Nephron (organoid): ENCODE results near the gene EXPH5.

Source experiments
- H3K27ac Mint-ChIP-seq, 3 experiments: 2 replicates each; pipeline ENCODE4 v1.8.0; 2020; ENCODE audit warnings: mixed read lengths in 3 of 3, mild to moderate bottlenecking in 2 of 3, moderate library complexity in 1 of 3
- H3K27me3 Mint-ChIP-seq: 2 replicates; pipeline ENCODE4 v1.8.0; 2021; ENCODE audit warnings: low read depth, mild to moderate bottlenecking, moderate library complexity, mixed read lengths
- H3K36me3 Mint-ChIP-seq: 2 replicates; pipeline ENCODE4 v1.8.0; 2020; ENCODE audit warnings: low read depth, mixed read lengths
- H3K4me1 Mint-ChIP-seq: 2 replicates; pipeline ENCODE4 v1.8.0; 2020; ENCODE audit warnings: mixed read lengths
- H3K4me3 Mint-ChIP-seq, 3 experiments: 2 replicates each; pipeline ENCODE4 v1.8.0; 2020; ENCODE audit warnings: mild to moderate bottlenecking in 3 of 3, mixed read lengths in 3 of 3, moderate library complexity in 2 of 3
- H3K9me3 Mint-ChIP-seq: 2 replicates; pipeline ENCODE4 v1.8.0; 2020; ENCODE audit warnings: mixed read lengths
- TF ChIP-seq, protein P1 (sequence below), 3 experiments: fragments of 200-600 bp; sonication (generic); IDR thresholded peaks; one replicate each; pipeline ENCODE4 v1.5.0; 2021; ENCODE audit warnings: antibody characterized with exemption in 3 of 3; ENCODE audit not compliant: unreplicated experiment in 3 of 3

The EXPH5 gene

GRCh38 chr11:108620958-108621772, 27.6 kb upstream of the EXPH5 start:
- Mint-ChIP-seq H3K4me1 (no peaks in the 10 kb centered on the region), H3K4me3 (no peak overlapping the region), H3K27me3 (peaks cover 4% of the 10 kb centered on the region), H3K9me3 (peaks cover 4% of the 10 kb centered on the region), H3K27ac (no peak overlapping the region), H3K36me3 (no peaks in the 10 kb centered on the region)
- TF ChIP-seq, protein P1, sequence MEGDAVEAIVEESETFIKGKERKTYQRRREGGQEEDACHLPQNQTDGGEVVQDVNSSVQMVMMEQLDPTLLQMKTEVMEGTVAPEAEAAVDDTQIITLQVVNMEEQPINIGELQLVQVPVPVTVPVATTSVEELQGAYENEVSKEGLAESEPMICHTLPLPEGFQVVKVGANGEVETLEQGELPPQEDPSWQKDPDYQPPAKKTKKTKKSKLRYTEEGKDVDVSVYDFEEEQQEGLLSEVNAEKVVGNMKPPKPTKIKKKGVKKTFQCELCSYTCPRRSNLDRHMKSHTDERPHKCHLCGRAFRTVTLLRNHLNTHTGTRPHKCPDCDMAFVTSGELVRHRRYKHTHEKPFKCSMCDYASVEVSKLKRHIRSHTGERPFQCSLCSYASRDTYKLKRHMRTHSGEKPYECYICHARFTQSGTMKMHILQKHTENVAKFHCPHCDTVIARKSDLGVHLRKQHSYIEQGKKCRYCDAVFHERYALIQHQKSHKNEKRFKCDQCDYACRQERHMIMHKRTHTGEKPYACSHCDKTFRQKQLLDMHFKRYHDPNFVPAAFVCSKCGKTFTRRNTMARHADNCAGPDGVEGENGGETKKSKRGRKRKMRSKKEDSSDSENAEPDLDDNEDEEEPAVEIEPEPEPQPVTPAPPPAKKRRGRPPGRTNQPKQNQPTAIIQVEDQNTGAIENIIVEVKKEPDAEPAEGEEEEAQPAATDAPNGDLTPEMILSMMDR (IDR thresholded peaks at IDR 0.05; ENCODE audit: unreplicated experiment in 3 of 3), result no peak

DNA sequence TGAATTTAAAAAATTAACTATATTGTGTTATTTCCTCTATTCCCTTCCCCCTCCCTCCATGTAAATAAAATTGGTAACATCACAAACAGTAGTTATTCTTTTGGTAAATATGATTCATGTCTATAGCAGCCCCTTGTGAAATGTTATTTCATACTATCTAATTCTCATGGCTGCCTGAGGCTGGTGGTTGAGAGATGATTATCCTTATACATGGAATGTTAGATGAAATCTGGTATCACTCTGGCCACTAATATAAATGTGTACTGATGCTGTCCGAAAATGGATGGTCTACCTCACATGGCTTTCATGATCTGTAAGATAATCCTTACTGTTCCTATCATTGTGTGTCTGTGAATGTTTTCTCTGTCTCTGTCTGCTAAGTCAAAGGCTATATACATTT, 25.0 kb upstream of the EXPH5 start:
- Mint-ChIP-seq H3K4me1 (no peaks in the 10 kb centered on the region), H3K4me3 (no peak overlapping the region), H3K9me3 (no peaks in the 10 kb centered on the region), H3K36me3 (no peaks in the 10 kb centered on the region), H3K27me3 (peaks cover 4% of the 10 kb centered on the region), H3K27ac (no peak overlapping the region)
- TF ChIP-seq, protein P1 (IDR thresholded peaks at IDR 0.05; ENCODE audit: unreplicated experiment in 3 of 3), result no peak

GRCh38 chr11:108617055-108617454, 23.5 kb upstream of the EXPH5 start:
- TF ChIP-seq, protein P1 (IDR thresholded peaks at IDR 0.05; ENCODE audit: unreplicated experiment in 3 of 3), result no peak
- no peaks in the 10 kb centered on the region for H3K9me3 Mint-ChIP-seq
- peaks cover 4% of the 10 kb centered on the region for H3K27me3 Mint-ChIP-seq
- H3K36me3 Mint-ChIP-seq, result no peaks in the 10 kb centered on the region
- no peaks in the 10 kb centered on the region for H3K4me1 Mint-ChIP-seq
- H3K4me3 Mint-ChIP-seq, result no peak overlapping the region
- H3K27ac Mint-ChIP-seq, result no peak overlapping the region

GRCh38 chr11:108616549-108616948, 23.0 kb upstream of the EXPH5 start:
- Mint-ChIP-seq H3K4me3 (no peak overlapping the region), H3K27ac (no peak overlapping the region), H3K27me3 (peaks cover 5% of the 10 kb centered on the region), H3K9me3 (no peaks in the 10 kb centered on the region), H3K4me1 (no peaks in the 10 kb centered on the region), H3K36me3 (no peaks in the 10 kb centered on the region)
- TF ChIP-seq, protein P1 (IDR thresholded peaks at IDR 0.05; ENCODE audit: unreplicated experiment in 3 of 3), result no peak

DNA sequence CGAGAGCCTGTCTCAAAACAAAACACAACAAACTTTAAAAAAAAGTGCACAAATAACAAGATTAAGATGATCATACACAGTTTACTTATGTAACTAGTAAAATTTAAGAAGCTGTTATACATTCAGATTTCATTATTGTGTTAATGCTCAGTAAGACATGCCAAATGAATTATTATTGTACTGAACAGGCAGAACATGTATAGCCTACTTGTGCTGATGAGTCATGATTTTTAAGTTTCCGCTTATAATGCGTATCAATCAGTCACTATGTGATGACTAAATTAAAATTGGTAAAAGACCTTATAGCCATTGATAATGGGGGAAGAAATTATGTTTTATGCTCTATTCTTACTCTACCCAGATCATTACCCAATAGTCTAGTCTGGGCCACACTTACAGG, 20.5 kb upstream of the EXPH5 start:
- Mint-ChIP-seq H3K9me3 (no peaks in the 10 kb centered on the region), H3K4me3 (no peak overlapping the region), H3K27me3 (peaks cover 9% of the 10 kb centered on the region), H3K27ac (no peak overlapping the region), H3K4me1 (peaks cover 8% of the 10 kb centered on the region), H3K36me3 (no peaks in the 10 kb centered on the region)
- TF ChIP-seq, protein P1 (IDR thresholded peaks at IDR 0.05; ENCODE audit: unreplicated experiment in 3 of 3), result no peak

GRCh38 chr11:108609682-108610081, 16.1 kb upstream of the EXPH5 start:
- H3K27me3 Mint-ChIP-seq, result peaks cover 8% of the 10 kb centered on the region

More at GRCh38 chr11:108609682-108610081, 16.1 kb upstream of the EXPH5 start:
- Mint-ChIP-seq H3K27ac (no peak overlapping the region), H3K9me3 (no peaks in the 10 kb centered on the region), H3K4me3 (no peak overlapping the region), H3K36me3 (no peaks in the 10 kb centered on the region), H3K4me1 (peaks cover 21% of the 10 kb centered on the region)
- TF ChIP-seq, protein P1 (IDR thresholded peaks at IDR 0.05; ENCODE audit: unreplicated experiment in 3 of 3), result no peak
